GM18951 (cell line): ENCODE results near the gene GAS2.

Source experiments
- POLR2A ChIP-seq: IDR thresholded peaks from 4 replicates; pipeline ENCODE4 v1.6.1; 2011; ENCODE audit warnings: mild to moderate bottlenecking; ENCODE audit not compliant: insufficient read length, insufficient read depth; ENCODE audit errors: extremely low read depth
- in situ Hi-C: fragments of 300-500 bp; cut with MboI; formaldehyde crosslinking; loops from one replicate; pipeline ENCODE4 v1.12.0; 2022; ENCODE audit warnings: low sequenced_read_pairs, mixed read lengths, inconsistent platforms; ENCODE audit not compliant: unreplicated experiment

Gene GAS2

DNA sequence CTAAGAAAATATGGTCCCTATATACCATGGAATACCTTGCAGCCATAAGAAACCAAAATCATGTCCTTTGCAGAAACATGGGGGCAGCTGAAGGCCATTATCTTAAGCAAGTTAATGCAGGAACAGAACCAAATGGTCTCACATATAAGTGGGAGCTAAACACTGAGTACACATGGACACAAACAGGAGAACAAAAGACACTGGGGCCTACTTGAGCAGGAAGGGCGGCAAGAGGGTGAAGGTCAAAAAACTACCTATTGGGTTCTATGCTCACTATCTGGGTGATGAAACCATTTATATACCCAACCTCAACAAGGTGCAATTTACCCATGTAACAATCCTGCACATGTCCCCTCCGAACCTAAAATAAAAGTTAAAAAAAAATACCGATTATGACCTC lies 22.5 kb downstream of the GAS2 start:
- no peak for TF ChIP-seq POLR2A
- in situ Hi-C loops: no loop called here

DNA sequence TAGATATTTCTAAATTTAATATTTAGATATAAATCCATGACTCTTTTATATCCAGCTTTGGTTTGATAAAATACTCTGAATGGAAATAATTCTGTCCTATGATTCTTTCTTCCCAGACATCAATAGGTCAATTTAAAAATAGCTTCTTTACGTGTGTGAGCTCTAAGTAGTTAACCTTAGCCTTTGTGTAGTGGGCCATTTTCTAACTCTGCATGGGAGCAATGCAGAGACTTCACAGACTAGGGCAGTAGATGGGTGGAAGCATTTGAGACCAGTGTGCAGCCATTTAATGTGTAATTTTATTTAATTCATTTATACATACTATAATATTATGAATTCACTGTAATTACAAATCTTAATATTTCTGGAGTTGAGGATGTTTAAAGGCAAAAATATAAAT lies 23.8 kb downstream of the GAS2 start:
- in situ Hi-C loops: no loop called here

DNA sequence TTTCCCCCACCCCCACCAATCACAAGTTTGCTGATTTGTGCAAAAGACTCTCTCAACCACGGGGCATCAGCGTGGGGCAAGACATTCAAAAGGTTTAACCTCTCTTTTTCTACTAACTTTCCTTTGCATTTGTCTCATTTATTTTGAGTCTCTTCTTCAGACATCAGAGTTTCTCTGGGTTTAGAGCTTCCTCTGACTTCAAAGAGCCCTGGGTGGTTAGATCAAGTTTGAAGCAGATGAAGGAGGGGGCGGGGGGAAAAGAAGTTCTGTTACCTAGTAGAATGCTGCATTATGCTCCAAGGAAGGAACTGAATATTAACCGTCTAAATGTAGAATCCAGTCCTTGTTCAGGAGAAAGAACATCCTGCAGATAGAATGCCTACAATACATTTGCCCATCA lies 24.5 kb downstream of the GAS2 start:
- in situ Hi-C loops: no loop called here
- no peak for TF ChIP-seq POLR2A

More for the DNA sequence above, 23.8 kb downstream of the GAS2 start:
- no peak for TF ChIP-seq POLR2A

DNA sequence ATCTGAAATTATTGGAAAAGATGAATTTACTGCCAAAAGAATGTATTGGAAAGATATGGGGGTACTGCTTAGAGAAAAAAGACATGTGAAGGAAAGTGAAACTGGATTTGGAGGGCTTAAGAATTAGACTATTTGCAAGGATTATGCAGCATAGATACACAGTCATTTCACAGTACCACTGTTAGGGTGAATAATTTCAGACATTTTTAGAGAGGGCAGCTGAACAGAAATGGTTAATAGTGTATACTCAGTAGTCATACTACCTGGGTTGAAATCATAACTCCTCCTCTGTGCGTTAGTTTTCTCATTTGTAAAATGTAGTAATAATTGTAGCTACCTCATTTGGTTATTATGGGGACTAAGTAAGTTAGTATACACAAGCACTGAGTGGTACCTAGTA lies 33.0 kb downstream of the GAS2 start:
- no peak for TF ChIP-seq POLR2A
- in situ Hi-C loops: no loop called here

DNA sequence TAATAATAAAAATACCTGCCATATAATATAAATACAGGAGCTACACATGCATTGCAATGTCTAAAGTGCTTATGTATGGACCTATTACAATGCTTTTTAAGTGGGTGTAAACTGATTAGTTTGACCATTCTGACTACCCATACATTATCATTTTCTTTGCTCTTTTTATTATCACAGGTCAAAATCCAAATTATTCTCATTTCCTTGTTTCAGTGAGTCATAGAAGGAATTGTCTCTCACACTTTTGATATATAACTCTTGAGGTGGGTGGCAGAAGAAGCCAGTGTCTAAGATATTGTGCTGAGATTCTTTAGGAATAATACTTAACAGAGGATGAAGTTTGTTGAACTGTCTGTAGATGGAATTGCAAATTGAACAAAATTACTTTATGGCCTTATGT lies 35.6 kb downstream of the GAS2 start:
- TF ChIP-seq POLR2A: no peak
- in situ Hi-C loops: no loop called here

DNA sequence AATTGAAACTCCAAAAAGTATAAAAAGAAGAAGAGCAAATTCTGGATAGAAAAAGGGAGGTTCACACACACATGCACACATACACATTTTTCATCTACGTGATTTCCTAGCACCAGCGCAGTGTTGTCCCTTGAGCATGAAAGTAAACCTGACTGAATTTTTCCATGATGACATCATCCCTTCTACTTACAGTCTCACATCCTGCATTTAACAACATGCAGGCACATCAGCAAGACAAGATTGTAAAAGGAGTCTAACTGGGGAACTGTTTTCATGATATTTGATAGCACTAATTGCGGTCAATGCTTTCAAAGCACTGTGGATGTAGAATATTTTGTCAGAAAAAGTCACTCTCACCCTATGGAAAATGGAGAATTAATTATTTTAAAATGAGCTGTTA lies 36.6 kb downstream of the GAS2 start:
- in situ Hi-C loops: no loop called here
- TF ChIP-seq POLR2A: no peak

DNA sequence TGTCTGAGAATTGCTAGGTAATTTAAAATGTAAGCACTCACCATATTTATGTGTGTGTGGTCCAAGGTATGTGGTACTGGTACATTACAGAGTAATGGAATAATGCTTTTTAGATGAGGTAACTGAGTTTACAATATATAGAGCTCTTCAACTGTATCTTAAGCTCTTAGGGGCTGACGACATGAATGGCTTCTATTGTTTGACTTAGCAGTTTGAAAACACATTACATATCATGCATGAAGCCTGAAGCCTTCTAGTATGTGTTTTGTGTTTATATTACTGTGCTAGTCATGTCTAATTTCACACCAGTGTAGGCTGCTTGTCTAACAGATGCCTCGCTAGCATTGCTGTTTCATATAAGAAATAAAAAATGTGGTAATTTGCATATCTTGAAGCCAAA lies 37.2 kb downstream of the GAS2 start:
- in situ Hi-C loops: no loop called here
- no peak for TF ChIP-seq POLR2A

DNA sequence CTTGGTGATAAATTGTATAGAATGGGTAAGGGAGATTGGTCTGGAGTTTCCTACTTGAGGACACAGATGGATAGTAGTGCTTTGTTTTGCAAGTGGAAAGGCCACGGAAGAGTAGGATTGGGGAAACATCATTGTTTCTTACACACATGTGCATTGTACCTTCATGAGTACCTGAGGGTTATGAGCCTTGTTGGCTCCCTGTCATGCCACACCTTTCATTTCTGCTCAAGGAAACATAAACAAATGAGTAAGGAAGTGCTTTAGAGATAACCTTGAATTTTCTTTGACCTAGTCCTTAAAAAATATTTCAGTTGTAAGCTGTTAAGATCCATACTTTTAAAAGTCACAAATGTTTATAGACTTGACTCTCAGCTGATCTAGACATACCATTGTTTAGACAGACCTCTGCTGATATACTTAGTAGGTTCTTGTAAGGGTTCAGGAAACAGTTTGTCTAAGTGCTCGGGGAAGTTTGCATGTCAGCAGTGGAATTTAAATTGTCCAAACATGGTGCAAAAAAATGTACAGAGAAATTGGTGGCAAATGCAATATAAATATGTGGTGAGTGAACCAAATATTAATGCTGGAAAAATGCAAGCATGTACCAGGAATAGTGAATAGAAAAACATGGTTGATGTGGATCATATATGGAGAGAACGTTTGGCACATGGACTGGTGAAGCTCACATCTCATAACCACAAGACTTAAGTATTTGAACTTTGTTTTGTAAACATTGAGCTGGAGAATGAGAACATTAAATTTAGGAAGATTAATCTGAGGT lies 40.9 kb downstream of the GAS2 start:
- TF ChIP-seq POLR2A: no peak
- in situ Hi-C loops: no loop called here

DNA sequence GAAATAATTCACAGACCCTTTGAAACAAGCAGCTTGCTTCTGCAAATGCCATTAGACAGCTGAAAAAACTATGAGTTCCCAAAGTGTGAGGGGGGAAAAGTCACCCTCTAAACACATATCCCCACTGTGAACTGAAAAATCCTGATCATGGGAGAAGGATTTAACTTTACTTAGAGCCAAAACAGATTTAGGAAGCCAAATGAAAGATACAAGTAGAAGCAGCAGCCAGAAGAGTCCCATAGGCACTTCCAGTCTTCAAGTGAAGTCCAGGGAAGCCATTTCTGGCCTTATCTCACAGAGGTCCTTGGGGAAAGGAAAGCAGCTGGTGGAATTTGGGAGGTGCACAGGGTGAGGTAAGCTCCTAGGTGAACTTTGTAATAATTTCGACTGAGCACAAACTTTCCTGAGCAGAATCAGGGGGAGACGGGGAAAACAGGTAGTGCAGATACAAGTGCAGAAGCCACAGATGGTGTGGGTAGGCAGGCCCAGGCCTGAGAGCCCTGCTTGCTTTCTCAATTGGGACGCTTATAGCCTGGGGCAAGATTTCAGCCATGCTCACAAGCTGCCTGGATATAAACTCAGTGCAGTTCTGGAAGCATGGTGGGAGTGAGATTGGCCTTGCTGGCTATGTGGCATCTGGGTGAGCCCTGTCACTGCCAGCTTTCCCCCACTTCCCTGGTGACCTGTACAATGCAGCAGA lies 44.8 kb downstream of the GAS2 start:
- in situ Hi-C loops: no loop called here
- TF ChIP-seq POLR2A: no peak

DNA sequence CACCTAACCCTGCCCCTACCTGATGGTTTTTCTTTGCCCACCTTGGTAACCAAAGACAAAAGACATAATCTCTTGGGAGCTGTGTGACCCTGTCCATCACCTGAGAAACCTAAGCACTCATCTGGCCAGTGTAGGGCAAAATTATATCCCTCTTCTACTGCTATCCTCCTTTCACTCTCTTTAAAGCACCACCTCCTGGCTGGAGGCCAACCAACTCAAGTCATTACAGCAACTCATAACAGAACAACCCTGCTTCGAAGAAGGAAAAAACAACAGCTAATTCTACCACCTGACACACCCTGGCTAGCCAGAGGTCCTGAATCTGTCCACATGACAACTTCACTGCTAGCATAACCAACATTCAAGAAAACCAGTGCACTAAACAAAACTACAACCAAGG lies 45.5 kb downstream of the GAS2 start:
- TF ChIP-seq POLR2A: no peak
- in situ Hi-C loops: no loop called here

DNA sequence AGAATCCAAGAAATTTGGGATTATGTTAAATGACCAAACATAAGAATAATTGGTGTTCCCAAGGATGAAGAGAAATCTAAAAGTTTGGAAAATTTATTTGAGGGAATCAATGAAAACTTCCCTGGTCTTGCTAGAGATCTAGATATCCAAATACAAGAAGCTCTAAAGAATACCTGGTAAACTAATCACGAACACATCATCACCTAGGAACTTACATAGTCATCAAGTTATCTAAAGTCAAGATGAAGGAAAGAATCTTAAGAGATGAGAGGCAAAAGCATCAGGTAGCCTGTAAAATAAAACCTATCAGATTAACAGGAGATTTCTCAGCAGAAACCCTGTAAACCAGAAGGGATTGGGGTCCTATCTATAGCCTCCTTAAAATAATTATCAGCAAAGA lies 46.9 kb downstream of the GAS2 start:
- TF ChIP-seq POLR2A: no peak
- in situ Hi-C loops: no loop called here

DNA sequence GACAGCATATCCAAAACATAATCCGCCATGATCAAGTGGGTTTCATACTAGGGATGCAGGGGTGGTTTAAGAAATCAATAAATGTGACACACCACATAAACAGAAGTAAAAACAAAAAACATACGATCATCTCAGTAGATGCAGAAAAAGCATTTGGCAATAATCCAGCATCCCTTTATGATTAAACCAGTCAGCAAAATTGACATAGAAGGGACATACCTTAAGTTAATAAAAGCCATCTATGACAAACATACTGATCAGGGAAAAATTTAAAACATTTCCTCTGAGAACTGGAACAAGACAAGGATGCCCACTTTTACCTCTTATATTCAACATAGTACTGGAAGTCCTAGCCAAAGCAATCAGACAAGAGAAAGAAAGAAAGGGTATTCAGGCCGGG lies 49.6 kb downstream of the GAS2 start:
- in situ Hi-C loops: no loop called here
- no peak for TF ChIP-seq POLR2A

DNA sequence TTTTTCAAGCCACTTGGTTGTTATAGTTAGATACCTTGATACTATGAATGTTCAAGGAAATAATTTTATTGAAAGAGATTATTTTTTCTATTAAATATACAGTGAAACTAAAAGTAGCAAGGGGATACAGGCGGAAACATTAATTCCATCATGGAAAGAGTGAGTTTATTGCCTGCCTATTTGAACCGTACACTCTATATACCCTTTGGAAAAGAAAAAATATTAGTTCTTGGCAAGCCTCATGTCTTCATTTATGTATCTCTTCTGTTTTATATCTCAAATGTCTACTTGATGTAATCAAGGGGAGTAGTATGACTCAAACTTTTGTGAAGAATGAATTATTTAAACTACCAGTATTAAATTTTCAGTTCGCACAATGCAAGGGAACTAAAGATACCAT lies 54.0 kb downstream of the GAS2 start:
- in situ Hi-C loops: no loop called here
- TF ChIP-seq POLR2A: no peak

DNA sequence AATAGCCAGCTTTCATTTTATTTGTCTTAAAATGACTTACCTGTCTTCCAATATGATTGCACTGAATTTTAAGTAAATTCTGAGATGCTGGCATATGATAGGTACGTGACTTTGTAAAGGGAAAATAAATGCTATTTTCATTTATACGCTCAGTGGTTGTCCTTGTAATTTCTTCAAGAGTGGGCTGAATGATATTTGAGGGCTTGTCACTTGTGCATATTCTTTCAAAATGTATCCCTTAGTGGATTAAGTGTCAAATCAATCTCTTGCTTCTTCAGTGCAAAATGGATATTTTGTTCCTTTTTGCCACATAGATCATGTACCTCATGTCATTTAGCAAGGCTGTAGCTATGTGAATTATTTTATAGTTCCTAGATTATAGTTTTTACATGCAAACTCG lies 56.9 kb downstream of the GAS2 start:
- in situ Hi-C loops: no loop called here
- no peak for TF ChIP-seq POLR2A
